Caco-2 (cell line): ENCODE data around the gene FBXO45. TPM values are rescaled to one million over a fixed set of nuclear protein-coding genes. Genes with fewer than 3 reads are reported as not detected.

Experiments used
- BruUV-seq: library from RNA; stranded (reverse); fragments of 400-500 nt; replicated peaks from 2 replicates; lab custom pipeline; 2021; lab: Mats Ljungman, UMichigan
- CTCF ChIA-PET: fragments of 300-600 bp; sonication (Branson Sonifier 250); formaldehyde crosslinking; loops from one replicate; lab custom pipeline; 2022; ENCODE audit warnings: antibody characterized with exemption; lab: Charles Lee
- POLR2A ChIA-PET: fragments of 300-600 bp; sonication (Branson Sonifier 250); formaldehyde crosslinking; loops from one replicate; lab custom pipeline; 2022; ENCODE audit warnings: antibody characterized with exemption; lab: Charles Lee
- DNase-seq, 2 experiments: peaks; one replicate each; pipeline versions ENCODE4 v3.0.0 to v3.0.0-alpha.2; 2020 to 2022
- H3K27me3 ChIP-seq: replicated peaks from 2 replicates; pipeline ENCODE4 v1.6.0; 2011; ENCODE audit warnings: low read length; ENCODE audit not compliant: control insufficient read depth, insufficient read depth
- H3K36me3 ChIP-seq: 2 replicates; pipeline ENCODE4 v1.5.1; 2011; ENCODE audit warnings: low read length; ENCODE audit not compliant: control insufficient read depth, insufficient read depth
- H3K4me1 ChIP-seq: fragments of 250-450 bp; sonication (Bioruptor Pico); 2 replicates; pipeline ENCODE4 v1.5.1; 2020; ENCODE audit warnings: mild to moderate bottlenecking
- H3K4me3 ChIP-seq: 2 replicates; pipeline ENCODE4 v1.5.1; 2011; ENCODE audit warnings: low read depth, mild to moderate bottlenecking, control low read depth, low read length
- H3K9me3 ChIP-seq: fragments of 250-450 bp; sonication (Bioruptor Pico); 2 replicates; pipeline ENCODE4 v1.5.1; 2020; ENCODE audit warnings: mild to moderate bottlenecking, moderate library complexity
- H3K27ac Mint-ChIP-seq: one replicate; pipeline ENCODE4 v1.8.0; 2022; ENCODE audit warnings: mixed read lengths; ENCODE audit not compliant: unreplicated experiment
- H3K27me3 Mint-ChIP-seq: one replicate; pipeline ENCODE4 v1.8.0; 2022; ENCODE audit warnings: mixed read lengths; ENCODE audit not compliant: insufficient read depth, unreplicated experiment
- H3K36me3 Mint-ChIP-seq: one replicate; pipeline ENCODE4 v1.8.0; 2022; ENCODE audit warnings: mild to moderate bottlenecking, mixed read lengths; ENCODE audit not compliant: insufficient read depth, unreplicated experiment
- H3K4me1 Mint-ChIP-seq: one replicate; pipeline ENCODE4 v1.8.0; 2022; ENCODE audit warnings: low read depth, mixed read lengths; ENCODE audit not compliant: unreplicated experiment
- H3K4me3 Mint-ChIP-seq: one replicate; pipeline ENCODE4 v1.8.0; 2022; ENCODE audit warnings: mild to moderate bottlenecking, moderate library complexity, mixed read lengths; ENCODE audit not compliant: unreplicated experiment
- H3K9me3 Mint-ChIP-seq: one replicate; pipeline ENCODE4 v1.8.0; 2022; ENCODE audit warnings: mixed read lengths; ENCODE audit not compliant: unreplicated experiment
- intact Hi-C: fragments of 100-400 bp; cut with micrococcal nuclease; formaldehyde crosslinking; loops from one replicate; pipeline ENCODE4 v1.10.0; 2022; ENCODE audit not compliant: unreplicated experiment
- total RNA-seq: library from RNA; stranded (reverse); gene quantifications from 2 replicates; pipeline ENCODE4 v1.2.3, GENCODE V29; 2022
- TF ChIP-seq, protein P1 (sequence below), 2 experiments: fragments of 200-600 bp in 1 of 2; IDR thresholded peaks; 1 replicate in 1 of 2; 2 replicates in 1 of 2; pipeline versions ENCODE4 v1.5.1 to v1.8.0; 2011 to 2022; ENCODE audit warnings: antibody characterized with exemption in 1 of 2, control low read depth in 1 of 2, inconsistent platforms in 1 of 2, low read depth in 1 of 2, low read length in 1 of 2, mild to moderate bottlenecking in 1 of 2, moderate library complexity in 1 of 2; ENCODE audit not compliant: insufficient read depth in 1 of 2, severe bottlenecking in 1 of 2, unreplicated experiment in 1 of 2

FBXO45 gene
- total RNA-seq, 1 experiment from 2014 or later: 15.8 TPM

DNA sequence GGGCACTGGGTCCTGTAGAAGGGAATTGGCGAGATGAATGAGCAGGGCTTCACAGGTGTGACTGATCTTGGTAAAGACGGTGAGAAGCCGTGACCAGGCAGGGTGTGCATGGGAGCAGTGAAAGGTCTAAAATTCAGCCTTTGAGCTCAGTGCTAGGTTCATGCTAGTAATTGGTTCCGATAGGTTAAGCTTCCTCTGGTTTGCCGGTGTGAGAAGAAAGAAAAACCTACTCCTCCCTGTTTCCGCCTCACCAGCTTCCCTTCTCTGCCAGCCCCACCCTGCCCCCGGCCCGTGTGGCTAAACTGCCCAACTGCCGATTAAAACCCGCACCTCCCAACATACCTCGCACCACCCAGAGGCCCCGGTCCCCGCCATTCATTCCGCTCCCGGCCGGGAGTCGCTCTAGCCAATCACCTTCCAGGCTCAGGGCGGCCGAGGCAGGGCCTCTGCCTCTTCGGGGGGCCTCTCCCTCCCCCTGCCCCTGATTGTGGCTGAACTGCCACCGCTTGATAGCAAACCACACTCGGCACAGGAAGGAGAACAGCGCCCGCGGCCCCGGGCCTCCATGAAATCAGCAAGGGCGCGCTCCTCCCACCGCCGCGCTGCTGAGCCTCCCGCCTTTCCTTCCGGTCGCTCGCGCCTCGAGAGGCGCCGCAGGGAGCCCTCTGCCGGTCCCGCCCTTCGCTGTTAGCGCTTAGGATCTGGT is 63.7 kb downstream of the FBXO45 start:
- peak overlapping the region; percentile 57 for H3K4me3 ChIP-seq
- no peaks in the 10 kb centered on the region for H3K9me3 ChIP-seq
- ChIA-PET CTCF (interaction anchor here (1.7 kb wide), 1 partner anchor 23 kb away, joined by 5 read pairs; no protein-coding TSS in a partner anchor), POLR2A (interaction anchor here (0.5 to 0.8 kb wide), 3 partner anchors 104 to 146 kb away, joined by 4 to 5 read pairs (median 4); partner anchors contain the start of gene PAK2)
- no peaks in the 10 kb centered on the region for H3K27me3 Mint-ChIP-seq
- H3K4me1 ChIP-seq: peaks cover 6% of the 10 kb centered on the region; the same call in 1 of the 2 replicates
- TSS peak; percentile 85 for BruUV-seq
- peak overlapping the region; percentile 94 for H3K4me3 Mint-ChIP-seq
- DNase-seq: peak; percentile 89 to 91
- H3K27ac Mint-ChIP-seq: peak overlapping the region; percentile 97
- TF ChIP-seq, protein P1, sequence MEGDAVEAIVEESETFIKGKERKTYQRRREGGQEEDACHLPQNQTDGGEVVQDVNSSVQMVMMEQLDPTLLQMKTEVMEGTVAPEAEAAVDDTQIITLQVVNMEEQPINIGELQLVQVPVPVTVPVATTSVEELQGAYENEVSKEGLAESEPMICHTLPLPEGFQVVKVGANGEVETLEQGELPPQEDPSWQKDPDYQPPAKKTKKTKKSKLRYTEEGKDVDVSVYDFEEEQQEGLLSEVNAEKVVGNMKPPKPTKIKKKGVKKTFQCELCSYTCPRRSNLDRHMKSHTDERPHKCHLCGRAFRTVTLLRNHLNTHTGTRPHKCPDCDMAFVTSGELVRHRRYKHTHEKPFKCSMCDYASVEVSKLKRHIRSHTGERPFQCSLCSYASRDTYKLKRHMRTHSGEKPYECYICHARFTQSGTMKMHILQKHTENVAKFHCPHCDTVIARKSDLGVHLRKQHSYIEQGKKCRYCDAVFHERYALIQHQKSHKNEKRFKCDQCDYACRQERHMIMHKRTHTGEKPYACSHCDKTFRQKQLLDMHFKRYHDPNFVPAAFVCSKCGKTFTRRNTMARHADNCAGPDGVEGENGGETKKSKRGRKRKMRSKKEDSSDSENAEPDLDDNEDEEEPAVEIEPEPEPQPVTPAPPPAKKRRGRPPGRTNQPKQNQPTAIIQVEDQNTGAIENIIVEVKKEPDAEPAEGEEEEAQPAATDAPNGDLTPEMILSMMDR (IDR thresholded peaks at IDR 0.05; ENCODE audit: insufficient read depth in 1 of 2, low read depth in 1 of 2, low read length in 1 of 2, severe bottlenecking in 1 of 2, unreplicated experiment in 1 of 2): peak in 1 of 2 experiments; percentile 67
- no peaks in the 10 kb centered on the region for H3K36me3 ChIP-seq
- H3K4me1 Mint-ChIP-seq: peaks cover 13% of the 10 kb centered on the region
- intact Hi-C loops: loop anchor here (1.0 to 2.0 kb wide), 2 partner anchors 23 to 53 kb away; no protein-coding TSS in a partner anchor
- H3K27me3 ChIP-seq: no peaks in the 10 kb centered on the region
- peaks cover 17% of the 10 kb centered on the region for H3K36me3 Mint-ChIP-seq
- no peaks in the 10 kb centered on the region for H3K9me3 Mint-ChIP-seq

DNA sequence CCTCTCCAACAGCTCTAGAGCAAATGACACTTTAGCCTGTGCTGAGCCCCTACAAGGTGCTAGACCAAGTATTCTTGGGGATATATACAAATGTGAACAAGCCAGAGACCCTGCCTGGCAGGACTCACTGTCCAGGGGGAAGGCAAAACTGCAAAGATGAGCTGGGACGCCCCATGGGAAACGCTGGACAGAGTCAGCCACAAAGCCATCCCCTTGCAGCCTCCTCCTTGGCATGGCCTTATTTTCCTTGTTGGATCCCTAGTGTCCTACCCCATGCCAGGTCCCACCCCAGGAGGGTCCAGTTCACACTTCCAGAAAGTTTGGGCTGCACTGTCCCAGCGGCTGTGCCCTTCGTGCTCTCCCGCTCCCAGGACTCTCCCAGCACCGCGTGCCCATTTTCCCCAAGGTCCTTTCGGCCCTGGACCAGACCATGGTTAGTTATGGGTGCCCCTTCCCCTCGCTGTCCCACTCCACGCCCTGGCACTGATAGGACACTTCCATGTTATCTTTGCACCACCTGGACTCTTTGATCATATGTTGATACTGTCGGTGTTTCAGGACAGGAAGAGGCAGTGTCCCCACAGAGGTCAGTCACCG is 65.2 kb downstream of the FBXO45 start:
- Mint-ChIP-seq H3K27me3 (no peaks in the 10 kb centered on the region), H3K4me3 (peak overlapping the region; percentile 94), H3K27ac (peak overlapping the region; percentile 97), H3K36me3 (peaks cover 17% of the 10 kb centered on the region), H3K9me3 (no peaks in the 10 kb centered on the region), H3K4me1 (peaks cover 13% of the 10 kb centered on the region)
- Histone ChIP-seq H3K9me3 (no peaks in the 10 kb centered on the region), H3K27me3 (no peaks in the 10 kb centered on the region), H3K4me3 (peak overlapping the region; percentile 7; the same call in 1 of the 2 replicates), H3K36me3 (no peaks in the 10 kb centered on the region), H3K4me1 (peaks cover 6% of the 10 kb centered on the region; the same call in 1 of the 2 replicates)
- TF ChIP-seq, protein P1 (IDR thresholded peaks at IDR 0.05; ENCODE audit: insufficient read depth in 1 of 2, low read depth in 1 of 2, low read length in 1 of 2, severe bottlenecking in 1 of 2, unreplicated experiment in 1 of 2): no peak
- DNase-seq: no peak
- no TSS peak for BruUV-seq
- intact Hi-C loops: loop anchor here (2.0 kb wide), 1 partner anchor 51 kb away; no protein-coding TSS in a partner anchor
- POLR2A ChIA-PET: no interaction called here
- CTCF ChIA-PET: interaction anchor here (0.9 to 1.1 kb wide), 2 partner anchors 24 to 78 kb away, joined by 3 to 4 read pairs; partner anchors contain the start of gene CEP19

DNA sequence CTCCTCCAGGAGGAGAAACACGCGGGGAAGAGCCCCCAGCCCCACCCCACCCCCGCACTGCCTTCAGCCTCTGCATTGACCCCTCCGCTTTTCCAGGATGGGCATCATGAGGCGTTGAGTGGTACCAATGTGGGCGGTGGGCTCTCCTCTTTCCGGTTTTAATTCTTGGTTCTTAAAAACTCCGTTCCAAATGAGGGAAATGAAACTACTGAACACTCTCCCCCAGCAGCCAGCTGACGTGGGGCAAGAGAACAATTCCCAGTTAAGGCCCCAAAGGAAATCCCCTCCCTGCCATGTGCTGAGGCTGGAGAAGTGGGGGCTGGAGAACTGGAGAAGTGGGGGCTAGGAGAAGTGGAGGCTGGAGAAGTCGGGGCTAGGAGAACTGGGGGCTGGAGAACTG is 65.8 kb downstream of the FBXO45 start:
- Mint-ChIP-seq H3K36me3 (peaks cover 17% of the 10 kb centered on the region), H3K9me3 (no peaks in the 10 kb centered on the region), H3K4me1 (peaks cover 13% of the 10 kb centered on the region), H3K4me3 (peak overlapping the region; percentile 94), H3K27ac (peak overlapping the region; percentile 97), H3K27me3 (no peaks in the 10 kb centered on the region)
- TF ChIP-seq, protein P1 (IDR thresholded peaks at IDR 0.05; ENCODE audit: insufficient read depth in 1 of 2, low read depth in 1 of 2, low read length in 1 of 2, severe bottlenecking in 1 of 2, unreplicated experiment in 1 of 2): no peak
- H3K36me3 ChIP-seq: no peaks in the 10 kb centered on the region
- H3K4me1 ChIP-seq: peaks cover 6% of the 10 kb centered on the region; the same call in 1 of the 2 replicates
- no peak overlapping the region for H3K4me3 ChIP-seq
- H3K27me3 ChIP-seq: no peaks in the 10 kb centered on the region
- ChIA-PET POLR2A (no interaction called here), CTCF (interaction anchor here (0.9 to 1.1 kb wide), 2 partner anchors 25 to 78 kb away, joined by 3 to 4 read pairs; partner anchors contain the start of gene CEP19)
- DNase-seq: no peak
- H3K9me3 ChIP-seq: no peaks in the 10 kb centered on the region
- no TSS peak for BruUV-seq
- intact Hi-C loops: no loop called here
